Measurements from ENCODE around the gene TMEM132D. TPM values are rescaled to one million over a fixed set of nuclear protein-coding genes. Genes with fewer than 3 reads are reported as not detected.

The TMEM132D gene
- total RNA-seq, 1 experiment from 2014 or later, result 0.36 TPM

- DNase-seq (ENCODE audit: low read depth), result no peak
Observed at GRCh38 chr12:129466499-129466898, 437.3 kb downstream of the TMEM132D start.

DNA sequence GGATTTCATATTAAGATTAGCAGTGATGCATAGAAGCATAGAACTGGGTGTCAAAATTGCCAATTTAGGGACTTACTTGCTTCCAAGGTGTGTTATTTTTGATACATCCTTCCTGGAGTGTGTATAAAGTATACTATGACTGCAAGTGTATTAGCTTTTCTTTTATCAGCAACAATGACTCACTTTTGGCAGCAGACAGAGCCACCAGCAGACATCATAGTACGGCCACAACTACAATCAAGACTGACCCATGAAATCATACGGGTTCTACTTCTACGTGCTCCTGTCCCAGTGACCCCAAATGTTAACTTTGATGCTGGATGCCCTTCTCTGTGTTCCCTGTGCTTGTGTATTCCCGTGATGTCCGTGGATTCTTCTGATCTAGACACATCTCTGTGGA is 443.9 kb downstream of the TMEM132D start:
- DNase-seq (ENCODE audit: low read depth), result no peak

GRCh38 chr12:129446696-129447095 is 457.1 kb downstream of the TMEM132D start:
- DNase-seq (ENCODE audit: low read depth), result no peak

DNA sequence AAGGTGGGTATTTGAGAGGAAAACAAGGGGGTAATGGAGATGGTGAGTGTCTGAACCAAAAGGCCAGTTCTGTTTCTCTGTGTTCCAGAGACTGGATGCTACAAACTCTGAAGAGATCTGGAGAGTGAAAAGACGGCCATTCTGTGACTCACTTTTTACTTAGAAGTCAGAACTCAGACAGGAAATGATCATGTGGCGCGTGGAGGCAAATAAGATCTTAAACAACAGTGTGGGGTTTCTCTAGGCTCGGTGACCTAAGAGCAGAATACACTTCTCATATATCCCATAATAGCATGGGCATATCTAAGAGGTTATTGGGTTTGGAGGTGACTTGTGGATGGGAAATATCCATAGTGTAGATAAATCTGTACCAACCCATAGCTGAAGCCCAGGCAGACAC is 463.5 kb downstream of the TMEM132D start:
- no peak for DNase-seq (ENCODE audit: low read depth)

- no peak for DNase-seq (ENCODE audit: low read depth)
Observed at GRCh38 chr12:129434790-129435189, 469.0 kb downstream of the TMEM132D start.

DNA sequence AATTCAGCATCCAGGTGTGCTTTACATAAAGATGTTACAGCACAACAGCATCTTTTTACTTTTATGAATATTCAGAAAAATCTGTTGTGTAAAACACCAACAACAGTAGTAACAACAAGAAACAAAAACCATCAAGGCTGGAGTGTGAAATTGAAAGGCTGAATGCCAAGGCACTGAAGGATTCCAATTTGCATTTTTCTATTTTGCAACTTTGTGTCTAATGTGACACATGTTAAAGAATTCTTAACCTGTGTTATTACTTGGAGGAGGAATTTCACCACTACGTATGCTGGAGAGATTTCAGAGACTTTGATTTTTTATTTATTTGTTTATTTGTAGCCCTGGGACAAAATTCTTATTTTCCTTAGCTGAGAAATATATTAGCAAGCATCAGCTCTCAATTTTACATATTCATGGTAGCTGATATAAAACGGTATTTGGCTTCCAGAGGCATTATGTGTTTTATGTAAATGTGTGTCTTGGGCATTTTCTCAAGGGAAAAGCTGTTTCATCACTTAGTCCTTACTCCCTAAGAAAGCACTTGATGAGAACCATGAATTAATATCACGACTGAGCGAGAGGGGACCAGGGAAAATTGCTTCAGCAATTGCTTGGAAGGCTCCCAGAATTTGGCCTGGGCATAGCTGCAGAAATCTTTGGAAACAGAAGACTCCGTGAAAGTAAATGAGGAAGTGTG is 475.4 kb downstream of the TMEM132D start:
- DNase-seq (ENCODE audit: low read depth), result no peak

GRCh38 chr12:129423041-129423580 is 480.7 kb downstream of the TMEM132D start:
- DNase-seq (ENCODE audit: low read depth), result no peak

GRCh38 chr12:129413295-129413694 is 490.5 kb downstream of the TMEM132D start:
- DNase-seq (ENCODE audit: low read depth), result no peak

DNA sequence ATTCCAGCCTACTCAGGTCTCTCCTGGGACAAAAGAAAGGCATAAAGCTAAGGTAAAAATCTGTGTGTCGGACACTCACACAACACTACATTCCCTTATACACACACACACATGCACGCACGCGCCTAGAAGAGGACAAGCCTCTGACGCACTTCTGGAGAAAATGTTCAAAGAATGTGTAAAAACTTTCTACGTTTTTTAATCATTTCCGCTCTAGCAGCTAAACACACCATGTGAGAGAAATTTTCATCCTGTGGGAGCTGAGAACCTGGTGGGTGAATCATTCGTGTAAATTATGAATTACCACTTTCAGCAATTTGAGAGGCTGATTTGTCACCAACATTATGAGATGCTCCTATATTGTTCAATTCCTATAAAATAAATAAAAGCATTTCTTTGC is 494.5 kb downstream of the TMEM132D start:
- no peak for DNase-seq (ENCODE audit: low read depth)

DNA sequence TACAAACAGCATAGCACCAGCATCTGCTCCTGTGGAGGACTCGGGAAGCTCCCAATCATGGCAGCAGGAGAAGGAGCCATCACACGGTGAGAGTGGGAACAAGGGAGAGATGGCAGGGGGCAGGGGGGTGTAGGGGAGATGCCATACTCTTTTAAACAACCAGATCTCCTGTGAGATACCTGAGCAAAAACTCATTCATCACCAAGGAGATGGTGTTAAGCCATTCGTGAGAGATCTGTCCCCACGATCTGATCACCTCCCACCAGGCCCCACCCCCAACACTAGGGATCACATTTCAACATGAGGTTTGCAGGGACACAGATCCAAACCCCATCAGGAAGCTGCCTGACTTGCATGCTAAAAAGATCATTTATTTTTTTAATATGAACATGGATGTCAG is 499.3 kb downstream of the TMEM132D start:
- DNase-seq (ENCODE audit: low read depth), result no peak

DNA sequence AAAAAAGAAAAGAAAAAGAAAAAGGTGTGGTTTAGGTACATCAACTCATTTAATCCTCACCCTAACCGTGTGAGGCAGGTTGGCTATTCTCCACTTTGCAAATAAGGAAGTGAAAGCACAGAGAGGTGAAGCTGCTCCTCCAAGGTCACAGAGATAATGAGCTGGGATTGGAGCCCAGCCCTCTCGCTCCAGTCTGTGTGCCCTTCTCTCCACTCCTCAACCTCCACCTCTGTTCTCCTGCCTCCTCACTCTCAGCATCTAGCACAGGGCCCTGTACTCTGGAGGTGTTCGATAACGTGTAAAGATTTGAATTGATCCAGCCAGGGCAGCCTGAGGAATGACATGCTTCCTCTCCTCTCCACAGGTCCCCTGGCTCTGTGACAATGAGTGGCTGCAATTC is 502.3 kb downstream of the TMEM132D start:
- no peak for DNase-seq (ENCODE audit: low read depth)

- no peak for DNase-seq (ENCODE audit: low read depth)
Observed at GRCh38 chr12:129394177-129394825, 509.5 kb downstream of the TMEM132D start.

DNA sequence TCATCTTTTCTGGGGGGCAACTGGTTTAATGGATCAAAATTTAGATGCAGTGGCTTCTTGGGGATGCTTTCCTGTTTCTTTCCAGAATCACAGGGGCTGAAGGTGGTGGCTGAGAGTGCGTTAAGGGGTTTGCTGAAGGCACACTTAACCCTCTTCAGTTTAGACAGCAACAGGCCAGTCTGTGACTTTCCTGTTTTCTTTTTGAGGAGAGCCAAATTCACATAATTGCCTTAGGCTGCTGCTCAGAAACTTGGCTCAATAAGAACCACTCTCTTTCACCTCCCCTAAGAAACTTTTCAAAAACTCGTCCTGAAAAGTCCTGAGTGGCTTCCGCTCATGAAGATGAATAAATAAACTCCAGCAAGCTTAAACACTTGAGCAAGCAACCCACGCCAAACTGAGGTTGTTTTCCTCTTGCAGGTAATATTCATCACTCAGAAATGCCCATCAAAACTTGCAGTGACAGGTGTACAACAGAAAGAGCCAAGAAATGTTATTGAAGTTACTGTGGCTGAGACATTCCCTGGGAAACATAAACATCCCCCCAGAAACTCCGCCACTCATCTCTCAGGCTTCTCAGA is 510.4 kb downstream of the TMEM132D start:
- no peak for DNase-seq (ENCODE audit: low read depth)

GRCh38 chr12:129385637-129385990 is 518.2 kb downstream of the TMEM132D start:
- DNase-seq (ENCODE audit: low read depth), result no peak

DNA sequence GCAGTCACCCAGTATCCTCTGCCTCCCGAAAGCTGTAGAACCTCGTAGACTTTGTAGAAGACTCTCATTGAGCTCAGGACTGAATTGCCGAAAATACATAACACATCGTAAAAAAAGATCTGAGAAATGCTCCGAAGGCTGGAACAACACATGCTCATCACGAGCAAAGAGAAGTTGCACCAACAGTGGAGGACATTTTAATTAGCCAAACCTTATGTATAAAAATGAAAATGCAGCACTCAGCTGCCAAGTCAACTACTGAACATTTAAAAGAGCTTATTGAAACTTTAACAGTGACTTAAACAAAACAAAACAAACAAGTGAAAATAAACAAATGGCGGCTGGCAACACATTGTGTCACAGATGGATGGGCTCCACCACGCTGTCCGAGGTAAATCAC is 519.9 kb downstream of the TMEM132D start:
- no peak for DNase-seq (ENCODE audit: low read depth)

GRCh38 chr12:129381715-129382114 is 522.1 kb downstream of the TMEM132D start:
- no peak for DNase-seq (ENCODE audit: low read depth)

DNA sequence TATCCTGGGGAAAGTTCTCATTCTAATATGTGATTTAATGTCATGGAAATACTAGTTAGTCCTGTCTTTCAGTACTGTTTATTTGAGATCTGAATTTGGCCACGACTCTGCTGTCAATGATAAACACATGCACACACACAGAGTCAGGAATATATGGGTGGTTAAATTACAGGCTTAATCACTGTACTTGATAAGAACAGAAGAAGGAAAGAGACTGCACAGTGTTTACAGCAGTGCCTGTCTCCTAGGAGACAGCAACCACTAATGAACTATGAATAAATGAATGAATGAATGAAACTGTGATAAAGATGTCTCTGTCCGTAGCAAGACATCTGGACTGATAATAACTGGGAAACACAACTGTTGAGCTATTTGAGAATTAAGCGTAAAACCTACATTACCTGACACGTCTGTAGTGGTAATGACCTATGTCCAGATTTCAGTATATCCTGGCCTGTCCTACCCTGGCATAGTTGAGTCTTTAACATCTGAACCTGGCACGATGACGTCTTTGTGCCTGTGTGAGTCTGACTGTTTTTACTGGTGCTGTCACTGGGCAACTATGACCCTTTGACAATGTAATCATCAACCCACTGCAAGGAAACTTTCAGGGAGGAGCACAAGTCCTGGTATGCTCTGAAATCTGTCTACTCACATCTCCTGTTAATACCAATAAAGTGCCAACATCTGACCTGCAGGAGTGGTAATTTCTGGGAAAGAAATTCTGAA is 524.6 kb downstream of the TMEM132D start:
- DNase-seq (ENCODE audit: low read depth), result no peak

DNA sequence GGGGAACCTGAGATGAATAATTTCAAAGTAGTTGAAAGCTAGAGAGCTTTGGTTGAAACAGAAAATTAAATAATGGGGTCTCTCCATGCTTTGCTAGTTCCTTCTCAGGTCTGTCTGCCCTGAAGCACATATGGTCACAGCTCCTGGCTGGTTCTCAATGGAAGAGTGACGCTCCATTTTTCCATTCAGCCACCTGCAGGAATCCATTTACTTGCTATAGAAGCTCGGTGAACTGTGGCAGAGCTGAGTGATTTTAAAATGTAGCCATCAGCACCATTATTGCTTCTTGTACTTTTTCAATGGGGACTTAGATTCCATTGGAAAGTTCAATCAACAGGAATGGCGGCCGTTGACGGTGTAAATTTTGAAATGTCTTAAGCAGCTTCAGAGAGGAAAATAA is 525.3 kb downstream of the TMEM132D start:
- no peak for DNase-seq (ENCODE audit: low read depth)

- DNase-seq (ENCODE audit: low read depth), result no peak
Observed at GRCh38 chr12:129373746-129374145, 530.1 kb downstream of the TMEM132D start.

DNA sequence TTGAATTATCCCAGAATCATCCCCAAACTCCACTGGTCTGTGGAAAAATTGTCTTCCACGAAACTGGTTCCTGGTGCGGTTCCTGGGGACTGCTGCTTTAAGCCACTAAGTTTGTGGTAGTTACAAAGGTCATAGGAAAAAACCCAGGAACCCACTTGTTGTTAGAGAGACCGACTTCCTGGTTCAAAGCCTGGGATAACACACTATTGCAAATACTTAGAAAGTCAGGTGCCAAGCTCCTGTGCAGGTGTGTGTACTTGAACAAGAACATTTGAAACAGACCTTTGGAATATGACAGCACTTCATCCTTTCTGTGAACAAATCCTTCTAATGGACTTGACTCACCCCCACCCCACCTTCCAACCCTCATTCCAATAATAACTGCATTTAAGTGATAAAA is 530.9 kb downstream of the TMEM132D start:
- no peak for DNase-seq (ENCODE audit: low read depth)

DNA sequence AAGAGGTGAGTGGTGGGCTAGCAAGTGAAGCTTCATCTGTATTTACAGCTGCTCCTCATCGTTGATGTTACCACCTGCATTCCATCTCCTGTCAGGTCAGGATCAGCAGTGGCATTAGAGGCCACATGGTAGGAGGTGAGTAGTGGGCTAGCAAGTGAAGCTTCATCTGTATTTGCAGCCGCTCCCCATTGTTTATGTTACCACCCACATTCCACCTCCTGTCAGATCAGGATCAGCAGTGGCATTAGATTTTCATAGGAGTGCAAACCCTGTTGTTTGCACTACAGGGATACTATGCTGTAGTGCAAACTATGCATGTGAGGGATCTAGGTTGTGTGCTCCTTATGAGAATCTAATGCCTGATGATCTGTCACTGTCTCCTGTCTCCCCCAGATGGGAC is 531.5 kb downstream of the TMEM132D start:
- no peak for DNase-seq (ENCODE audit: low read depth)

GRCh38 chr12:129371268-129371667 is 532.6 kb downstream of the TMEM132D start:
- no peak for DNase-seq (ENCODE audit: low read depth)
